BJ (cell line): ENCODE results near the gene SVOPL. TPM values are rescaled to one million over a fixed set of nuclear protein-coding genes. Genes with fewer than 3 reads are reported as not detected.

Experiments
- CTCF ChIA-PET: fragments of 350-600 bp; formaldehyde crosslinking; extraction: SDS; loops from one replicate; lab custom pipeline; 2021; ENCODE audit warnings: antibody characterized with exemption, inconsistent platforms; lab: Yijun Ruan, JAX
- POLR2A ChIA-PET: fragments of 300-600 bp; sonication (Branson Sonifier 250); formaldehyde crosslinking; extraction: SDS; loops from one replicate; lab custom pipeline; 2021; ENCODE audit warnings: antibody characterized with exemption; lab: Charles Lee
- DNase-seq: peaks from one replicate; pipeline ENCODE4 v3.0.0-alpha.2; 2011; ENCODE audit warnings: low read depth
- H3K27me3 ChIP-seq: 2 replicates; pipeline ENCODE4 v1.6.0; 2011; ENCODE audit warnings: low read length; ENCODE audit not compliant: control insufficient read depth, insufficient read depth
- H3K36me3 ChIP-seq: 2 replicates; pipeline ENCODE4 v1.5.1; 2011; ENCODE audit warnings: low read length; ENCODE audit not compliant: control insufficient read depth, insufficient read depth
- H3K4me3 ChIP-seq: 2 replicates; pipeline ENCODE4 v1.5.1; 2011; ENCODE audit warnings: low read depth, mild to moderate bottlenecking, control low read depth, low read length
- polyA plus RNA-seq: library from polyadenylated mRNA; depleted of rRNA; stranded (reverse); fragments of >200 nt; gene quantifications from 2 replicates; pipeline ENCODE4 v1.2.3, GENCODE V29; 2011
- TF ChIP-seq, protein P1 (sequence below): IDR thresholded peaks from 2 replicates; pipeline ENCODE4 v1.5.1; 2011; ENCODE audit warnings: low read depth, mild to moderate bottlenecking, control low read depth, inconsistent platforms, low read length, moderate library complexity; ENCODE audit not compliant: insufficient read depth

SVOPL gene
- polyA plus RNA-seq, 1 experiment: not detected

DNA sequence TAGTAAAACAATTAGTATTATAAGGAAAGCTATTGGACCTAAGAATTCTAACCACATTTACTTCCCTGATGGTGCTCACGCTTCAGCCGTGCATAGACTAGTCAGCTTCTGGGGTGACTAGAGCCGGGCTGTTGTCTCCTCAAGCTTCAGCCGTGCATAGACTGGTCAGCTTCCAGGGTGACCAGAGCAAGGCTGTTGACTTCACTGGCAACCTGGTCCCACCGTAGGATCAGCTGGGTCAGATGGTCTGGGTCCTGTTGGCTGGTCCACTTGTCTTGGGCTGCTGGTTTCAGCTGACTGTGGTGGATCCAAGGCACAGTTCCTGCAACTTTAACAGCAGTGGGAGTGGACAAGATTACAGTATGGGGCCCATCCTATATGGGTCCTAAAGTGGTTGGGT is 141.7 kb downstream of the SVOPL start:
- Histone ChIP-seq H3K36me3 (peaks cover 6% of the 10 kb centered on the region; the same call in 1 of the 2 replicates), H3K4me3 (no peak overlapping the region), H3K27me3 (no peaks in the 10 kb centered on the region)
- CTCF ChIA-PET: no interaction called here
- DNase-seq: no peak
- TF ChIP-seq, protein P1, sequence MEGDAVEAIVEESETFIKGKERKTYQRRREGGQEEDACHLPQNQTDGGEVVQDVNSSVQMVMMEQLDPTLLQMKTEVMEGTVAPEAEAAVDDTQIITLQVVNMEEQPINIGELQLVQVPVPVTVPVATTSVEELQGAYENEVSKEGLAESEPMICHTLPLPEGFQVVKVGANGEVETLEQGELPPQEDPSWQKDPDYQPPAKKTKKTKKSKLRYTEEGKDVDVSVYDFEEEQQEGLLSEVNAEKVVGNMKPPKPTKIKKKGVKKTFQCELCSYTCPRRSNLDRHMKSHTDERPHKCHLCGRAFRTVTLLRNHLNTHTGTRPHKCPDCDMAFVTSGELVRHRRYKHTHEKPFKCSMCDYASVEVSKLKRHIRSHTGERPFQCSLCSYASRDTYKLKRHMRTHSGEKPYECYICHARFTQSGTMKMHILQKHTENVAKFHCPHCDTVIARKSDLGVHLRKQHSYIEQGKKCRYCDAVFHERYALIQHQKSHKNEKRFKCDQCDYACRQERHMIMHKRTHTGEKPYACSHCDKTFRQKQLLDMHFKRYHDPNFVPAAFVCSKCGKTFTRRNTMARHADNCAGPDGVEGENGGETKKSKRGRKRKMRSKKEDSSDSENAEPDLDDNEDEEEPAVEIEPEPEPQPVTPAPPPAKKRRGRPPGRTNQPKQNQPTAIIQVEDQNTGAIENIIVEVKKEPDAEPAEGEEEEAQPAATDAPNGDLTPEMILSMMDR: no peak
- POLR2A ChIA-PET: no interaction called here

DNA sequence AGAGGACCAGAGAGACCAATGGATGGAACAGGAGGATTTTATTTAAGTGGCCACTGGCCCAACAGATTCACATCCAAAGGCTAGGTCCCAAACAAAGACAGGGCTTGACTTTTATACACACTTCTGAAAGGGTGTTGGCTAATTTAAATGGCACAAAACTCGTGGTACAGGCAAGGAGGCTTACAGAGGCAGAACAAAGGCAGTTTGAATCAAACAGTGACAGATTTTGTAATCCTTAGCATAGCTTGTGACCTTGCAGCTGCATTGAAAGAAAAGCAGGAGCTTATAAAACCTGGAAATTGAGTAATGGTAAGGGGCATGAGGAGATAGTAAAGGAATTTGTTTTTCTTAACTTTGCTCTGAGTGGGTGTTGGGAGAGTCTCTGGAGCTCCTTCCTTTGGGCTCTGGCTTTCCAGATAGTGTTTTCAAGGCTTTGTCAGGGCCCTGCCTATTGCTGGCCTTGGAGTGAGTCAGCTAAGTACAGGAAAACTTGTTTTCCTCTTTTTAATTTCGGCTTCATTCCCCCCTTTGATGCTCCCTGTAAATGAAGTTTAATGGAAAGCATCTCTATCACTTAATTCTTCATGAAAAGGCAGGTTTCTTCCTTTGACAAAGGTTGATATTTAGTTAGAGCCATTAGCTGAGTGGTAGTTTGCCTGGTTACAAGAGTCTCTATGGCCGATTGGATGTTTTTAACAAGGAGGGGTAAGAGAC is 144.2 kb downstream of the SVOPL start:
- H3K36me3 ChIP-seq: peaks cover 6% of the 10 kb centered on the region; the same call in 1 of the 2 replicates
- CTCF ChIA-PET: interaction anchor here (0.6 kb wide), 1 partner anchor 16 kb away, joined by 3 read pairs; no protein-coding TSS in a partner anchor
- no peak for DNase-seq
- POLR2A ChIA-PET: no interaction called here
- H3K27me3 ChIP-seq: no peaks in the 10 kb centered on the region
- TF ChIP-seq, protein P1: no peak
- H3K4me3 ChIP-seq: no peak overlapping the region

DNA sequence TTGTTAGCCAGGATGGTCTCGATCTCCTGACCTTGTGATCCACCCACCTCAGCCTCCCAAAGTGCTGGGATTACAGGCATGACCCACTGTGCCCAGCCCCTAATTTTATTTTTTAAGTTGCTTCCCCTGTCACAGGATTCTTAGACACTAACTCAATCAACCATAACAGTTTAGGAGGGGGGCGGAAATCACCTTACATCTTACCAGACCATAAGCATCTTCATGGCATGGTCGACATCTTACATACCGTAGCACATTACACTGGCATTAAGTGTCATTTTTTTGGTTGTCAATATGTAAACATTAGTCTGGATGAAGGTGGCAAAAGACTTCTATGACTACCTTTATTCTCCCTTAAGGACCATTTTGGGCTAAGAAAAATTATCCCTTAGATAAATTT is 145.5 kb downstream of the SVOPL start:
- TF ChIP-seq, protein P1: no peak
- peaks cover 6% of the 10 kb centered on the region; the same call in 1 of the 2 replicates for H3K36me3 ChIP-seq
- H3K4me3 ChIP-seq: no peak overlapping the region
- CTCF ChIA-PET: no interaction called here
- no peak for DNase-seq
- H3K27me3 ChIP-seq: no peaks in the 10 kb centered on the region
- POLR2A ChIA-PET: no interaction called here

DNA sequence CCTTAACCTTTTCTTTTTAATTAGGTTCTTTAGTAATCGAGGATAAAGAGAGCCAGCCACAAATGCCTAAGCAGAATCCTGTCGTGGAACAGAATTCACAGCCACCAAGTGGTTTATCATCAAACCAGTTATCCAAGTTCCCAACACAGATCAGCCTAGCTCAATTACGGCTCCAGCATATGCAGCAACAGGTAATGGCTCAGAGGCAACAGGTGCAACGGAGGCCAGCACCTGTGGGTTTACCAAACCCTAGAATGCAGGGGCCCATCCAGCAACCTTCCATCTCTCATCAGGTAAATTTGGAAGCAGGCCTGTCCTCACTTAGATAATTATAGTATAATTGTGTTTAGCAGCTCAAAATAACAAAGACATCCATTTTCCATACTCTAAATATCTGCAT is 146.5 kb downstream of the SVOPL start:
- no peak for DNase-seq
- CTCF ChIA-PET: no interaction called here
- H3K4me3 ChIP-seq: no peak overlapping the region
- no peaks in the 10 kb centered on the region for H3K27me3 ChIP-seq
- TF ChIP-seq, protein P1: no peak
- peaks cover 6% of the 10 kb centered on the region; the same call in 1 of the 2 replicates for H3K36me3 ChIP-seq
- POLR2A ChIA-PET: no interaction called here

DNA sequence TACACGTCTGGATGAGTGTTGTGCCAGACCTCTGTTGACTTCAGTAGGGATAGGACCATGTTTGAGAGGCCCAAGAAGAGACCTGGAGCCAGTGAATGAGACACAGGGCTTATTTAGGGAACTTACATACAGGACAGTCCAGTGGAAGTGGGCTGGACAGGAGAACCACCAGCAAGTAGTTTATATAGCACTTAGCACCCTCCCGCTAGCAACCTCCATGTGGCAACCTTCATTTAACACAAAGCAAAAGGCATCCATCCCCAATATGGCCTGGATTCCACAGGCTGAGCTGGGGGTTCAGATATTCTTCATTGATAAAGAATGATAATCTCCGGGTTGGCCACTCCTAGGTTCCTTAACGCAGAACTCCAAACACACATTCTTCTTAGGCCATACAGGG is 147.4 kb downstream of the SVOPL start:
- no peak overlapping the region for H3K4me3 ChIP-seq
- CTCF ChIA-PET: no interaction called here
- POLR2A ChIA-PET: no interaction called here
- no peak for DNase-seq
- TF ChIP-seq, protein P1: no peak
- peaks cover 4% of the 10 kb centered on the region; the same call in 1 of the 2 replicates for H3K36me3 ChIP-seq
- H3K27me3 ChIP-seq: no peaks in the 10 kb centered on the region
